ENCODE results near the gene ZNF148.

The ZNF148 gene

DNA sequence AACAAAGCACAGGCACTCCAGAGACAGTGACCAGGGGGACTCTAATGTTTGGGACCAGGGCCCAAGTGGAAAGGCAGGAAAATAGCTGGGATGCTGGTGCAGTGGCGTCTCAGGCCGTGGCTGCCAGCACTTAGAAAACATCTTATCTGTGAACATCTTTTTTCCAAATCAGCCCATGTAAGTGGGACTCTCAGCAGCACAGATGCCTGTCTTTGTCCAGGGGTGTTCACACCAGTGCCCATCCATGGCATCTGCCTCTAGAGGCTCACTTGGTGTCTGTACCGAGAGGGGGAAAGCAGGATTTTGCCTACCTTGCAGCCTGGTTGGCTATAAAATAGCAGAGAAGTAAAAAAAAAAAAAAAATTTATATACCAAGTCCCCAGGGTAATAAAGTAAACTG, 189.3 kb downstream of the ZNF148 start:
- H3K4me3 ChIP-seq (ENCODE audit: low read depth, low read length): no peak overlapping the region
- no peak for TF ChIP-seq CTCF (IDR thresholded peaks at IDR 0.05; ENCODE audit: borderline replicate concordance, insufficient read depth, low read depth, low read length)

DNA sequence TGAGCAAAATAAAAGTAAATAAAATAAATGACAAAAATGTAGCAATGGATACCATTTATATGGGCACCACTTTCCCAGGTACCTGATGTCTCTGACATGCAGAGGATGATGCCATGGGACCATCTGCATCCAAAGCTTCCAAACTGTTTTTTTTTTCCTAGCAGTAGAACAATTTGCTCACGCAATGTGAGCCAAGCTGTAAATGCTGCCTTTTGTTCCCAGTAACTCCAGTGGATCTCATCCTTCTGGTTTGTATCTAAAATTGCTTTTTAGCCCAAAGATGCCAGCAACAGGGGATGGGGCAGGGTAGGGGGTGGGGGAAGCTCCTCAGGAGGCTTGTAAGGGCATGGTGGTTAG, 195.3 kb downstream of the ZNF148 start:
- no peak overlapping the region for H3K4me3 ChIP-seq (ENCODE audit: low read depth, low read length)
- TF ChIP-seq CTCF (IDR thresholded peaks at IDR 0.05; ENCODE audit: borderline replicate concordance, insufficient read depth, low read depth, low read length): no peak

GRCh38 chr3:125179143-125179883, 195.8 kb downstream of the ZNF148 start:
- TF ChIP-seq CTCF (IDR thresholded peaks at IDR 0.05; ENCODE audit: borderline replicate concordance, insufficient read depth, low read depth, low read length): no peak
- no peak overlapping the region for H3K4me3 ChIP-seq (ENCODE audit: low read depth, low read length)

DNA sequence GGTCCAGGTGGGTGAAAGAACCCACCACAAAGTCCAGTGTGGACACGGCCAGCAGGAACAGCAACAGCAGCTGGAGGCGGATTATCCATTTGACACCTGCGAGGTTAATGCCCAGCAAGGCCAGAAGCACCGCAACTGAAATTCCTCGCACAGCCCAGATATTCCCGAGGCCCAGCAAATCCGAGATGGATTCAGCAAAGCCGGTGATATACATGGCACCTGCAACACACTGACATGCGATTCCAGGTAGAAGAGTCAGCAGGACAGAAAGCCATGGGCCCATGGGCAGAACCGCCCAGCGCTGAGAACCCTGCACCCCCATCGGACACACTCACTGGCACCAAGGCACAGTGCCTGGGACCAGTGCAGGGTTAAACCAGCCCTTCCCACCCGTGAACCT, 197.4 kb downstream of the ZNF148 start:
- TF ChIP-seq CTCF (IDR thresholded peaks at IDR 0.05; ENCODE audit: borderline replicate concordance, insufficient read depth, low read depth, low read length): no peak
- H3K4me3 ChIP-seq (ENCODE audit: low read depth, low read length): no peak overlapping the region

All from GM12875 (cell line).